NCI-H69 (cell line): Measurements from ENCODE around the gene STAB1.

Source experiments
- DNase-seq: peaks from one replicate; lab custom pipeline; 2025; lab: John Stamatoyannopoulos, UW

Gene STAB1

GRCh38 chr3:52483577-52484381 lies 11.4 kb upstream of the STAB1 start:
- DNase-seq, result no peak

GRCh38 chr3:52484680-52485461 lies 10.3 kb upstream of the STAB1 start:
- DNase-seq, result no peak

- DNase-seq, result no peak
These were observed 7.9 kb upstream of the STAB1 start for GRCh38 chr3:52487050-52487787.

DNA sequence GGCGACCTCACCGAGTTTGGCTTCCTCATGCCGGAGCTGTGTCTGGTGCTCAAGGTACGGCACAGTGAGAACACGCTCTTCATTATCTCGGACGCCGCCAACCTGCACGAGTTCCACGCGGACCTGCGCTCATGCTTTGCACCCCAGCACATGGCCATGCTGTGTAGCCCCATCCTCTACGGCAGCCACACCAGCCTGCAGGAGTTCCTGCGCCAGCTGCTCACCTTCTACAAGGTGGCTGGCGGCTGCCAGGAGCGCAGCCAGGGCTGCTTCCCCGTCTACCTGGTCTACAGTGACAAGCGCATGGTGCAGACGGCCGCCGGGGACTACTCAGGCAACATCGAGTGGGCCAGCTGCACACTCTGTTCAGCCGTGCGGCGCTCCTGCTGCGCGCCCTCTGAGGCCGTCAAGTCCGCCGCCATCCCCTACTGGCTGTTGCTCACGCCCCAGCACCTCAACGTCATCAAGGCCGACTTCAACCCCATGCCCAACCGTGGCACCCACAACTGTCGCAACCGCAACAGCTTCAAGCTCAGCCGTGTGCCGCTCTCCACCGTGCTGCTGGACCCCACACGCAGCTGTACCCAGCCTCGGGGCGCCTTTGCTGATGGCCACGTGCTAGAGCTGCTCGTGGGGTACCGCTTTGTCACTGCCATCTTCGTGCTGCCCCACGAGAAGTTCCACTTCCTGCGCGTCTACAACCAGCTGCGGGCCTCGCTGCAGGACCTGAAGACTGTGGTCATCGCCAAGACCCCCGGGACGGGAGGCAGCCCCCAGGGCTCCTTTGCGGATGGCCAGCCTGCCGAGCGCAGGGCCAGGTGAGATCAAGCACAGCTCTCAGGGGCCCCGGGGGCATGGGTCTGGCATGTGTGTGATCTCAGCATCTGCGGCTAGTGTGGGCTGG lies 7.1 kb upstream of the STAB1 start:
- DNase-seq, result no peak

- DNase-seq, result no peak
These were observed 6.4 kb upstream of the STAB1 start for GRCh38 chr3:52488746-52489145.

GRCh38 chr3:52489453-52489852 lies 5.7 kb upstream of the STAB1 start:
- no peak for DNase-seq

GRCh38 chr3:52490035-52490938 lies 4.9 kb upstream of the STAB1 start:
- no peak for DNase-seq

DNA sequence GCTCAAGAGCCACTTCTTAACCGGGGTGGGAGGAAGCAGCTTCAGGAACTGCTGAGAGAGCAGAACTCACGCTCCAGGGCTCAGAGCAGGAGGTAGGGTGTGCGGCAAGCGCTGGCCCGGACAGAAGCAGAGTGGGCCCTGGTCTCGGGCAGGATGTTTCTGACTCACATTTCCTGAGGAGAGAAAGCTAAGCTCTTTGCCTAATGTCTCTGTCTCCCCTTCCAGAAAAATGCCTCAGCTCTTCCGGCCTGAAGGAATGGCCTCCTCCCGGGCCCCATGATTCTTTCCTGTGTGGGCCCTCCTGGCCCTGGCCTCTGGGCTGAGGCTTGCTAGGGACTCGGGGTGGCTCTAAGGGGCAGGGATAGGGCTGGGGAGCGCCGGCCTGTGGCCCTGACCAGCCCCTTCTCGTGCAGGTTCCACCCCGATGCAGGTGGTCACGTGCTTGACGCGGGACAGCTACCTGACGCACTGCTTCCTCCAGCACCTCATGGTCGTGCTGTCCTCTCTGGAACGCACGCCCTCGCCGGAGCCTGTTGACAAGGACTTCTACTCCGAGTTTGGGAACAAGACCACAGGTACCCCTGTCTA lies 4.1 kb upstream of the STAB1 start:
- DNase-seq, result no peak

- DNase-seq, result no peak
These were observed 3.1 kb upstream of the STAB1 start for GRCh38 chr3:52492059-52492458.

DNA sequence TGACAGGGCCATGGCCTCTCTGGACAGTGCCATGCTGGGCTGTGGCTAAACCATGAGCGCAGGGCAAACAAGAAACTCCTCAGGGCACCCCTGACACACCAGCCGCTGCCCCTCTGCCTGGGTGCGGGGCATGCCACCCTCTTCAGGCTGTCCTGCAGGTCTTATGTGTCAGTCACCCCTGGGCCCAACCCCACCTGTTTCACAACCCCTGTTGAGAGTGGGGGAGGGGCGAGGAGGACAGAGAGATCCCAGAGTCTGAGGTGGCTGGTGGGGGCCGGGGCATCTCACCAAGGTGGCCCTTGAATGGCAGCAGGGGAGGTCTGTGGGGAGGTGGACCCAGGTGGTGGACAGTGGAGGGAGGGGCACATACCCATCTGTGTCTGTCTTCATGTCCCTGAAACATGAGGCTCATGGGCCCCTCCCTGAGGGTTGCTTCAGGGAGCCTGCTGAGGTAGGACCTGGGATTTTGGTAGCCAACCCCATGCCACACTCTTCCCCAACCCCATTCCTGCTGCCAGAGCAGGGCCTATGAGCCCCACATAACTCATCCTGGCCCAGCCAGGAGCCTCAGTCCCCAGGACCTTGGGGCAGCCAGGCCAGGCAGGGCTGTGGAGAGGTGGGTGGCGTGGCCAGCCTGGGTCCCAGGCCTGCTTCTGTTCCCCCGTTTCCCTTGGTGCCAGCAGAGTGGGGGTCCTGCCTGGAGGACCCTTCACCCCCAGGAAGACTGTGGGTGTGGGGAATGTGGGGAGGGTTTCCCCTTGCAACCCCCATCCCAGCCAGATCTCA lies 1.7 kb upstream of the STAB1 start:
- no peak for DNase-seq

DNA sequence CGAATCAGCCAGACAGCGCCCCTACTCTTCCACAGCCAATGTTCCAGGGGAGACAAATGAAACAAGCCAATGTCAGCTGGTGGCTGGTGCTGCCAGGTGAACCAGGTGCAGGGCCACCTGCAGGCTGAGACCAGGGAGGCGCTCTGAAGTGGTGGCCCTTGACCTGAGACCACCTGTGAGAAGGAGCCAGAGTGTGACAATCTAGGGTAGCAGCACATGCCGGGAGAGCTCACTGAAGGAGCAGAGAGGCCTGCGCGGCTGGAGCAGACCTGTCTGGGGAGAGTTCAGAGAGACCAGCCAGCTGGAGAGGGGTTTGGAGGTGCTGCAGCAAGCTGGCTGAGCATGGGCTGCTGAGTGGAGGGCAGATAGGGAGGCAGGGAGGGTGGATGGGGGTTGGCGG lies 693 bp upstream of the STAB1 start:
- peak; percentile 26 for DNase-seq

DNA sequence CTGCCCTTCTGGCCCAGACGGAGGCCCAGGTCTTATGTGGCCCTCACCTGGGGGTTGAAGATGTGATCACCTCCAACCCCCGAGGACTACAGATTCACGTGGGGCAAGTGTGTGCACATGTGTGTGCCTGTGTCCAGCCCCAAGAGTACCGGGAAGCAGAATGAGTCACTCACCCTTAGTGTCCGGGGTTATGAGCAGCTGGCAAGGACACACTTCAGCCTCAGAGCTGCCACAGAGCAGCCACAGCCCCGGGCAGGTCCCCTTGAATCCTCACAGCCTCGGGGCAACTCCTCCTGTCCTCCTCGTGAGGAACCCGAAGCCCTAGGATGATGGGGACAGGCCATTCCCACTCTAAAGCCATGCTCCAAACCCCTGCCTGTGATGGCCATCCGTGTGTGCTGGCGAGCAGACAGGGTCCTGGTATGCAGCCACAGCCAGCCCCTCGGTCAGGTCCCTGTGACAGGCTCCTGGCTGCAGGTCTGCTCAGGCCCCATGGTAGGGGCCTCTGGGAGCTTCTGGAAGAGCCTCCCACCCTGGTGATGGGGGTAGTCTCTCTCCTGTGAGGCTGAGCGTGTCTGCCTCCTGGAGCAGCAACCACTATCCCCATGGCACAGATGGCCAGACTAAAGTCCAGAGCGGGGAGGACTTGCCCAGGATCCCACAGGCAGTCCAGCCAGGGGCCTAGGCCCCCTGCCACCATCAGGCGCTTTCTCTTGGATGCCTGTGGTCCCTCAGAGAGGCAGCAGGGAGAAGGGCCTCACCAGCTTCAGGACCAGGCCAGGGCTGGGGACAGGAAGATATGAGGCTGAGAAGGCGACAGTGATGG lies 852 bp downstream of the STAB1 start:
- DNase-seq, result no peak

DNA sequence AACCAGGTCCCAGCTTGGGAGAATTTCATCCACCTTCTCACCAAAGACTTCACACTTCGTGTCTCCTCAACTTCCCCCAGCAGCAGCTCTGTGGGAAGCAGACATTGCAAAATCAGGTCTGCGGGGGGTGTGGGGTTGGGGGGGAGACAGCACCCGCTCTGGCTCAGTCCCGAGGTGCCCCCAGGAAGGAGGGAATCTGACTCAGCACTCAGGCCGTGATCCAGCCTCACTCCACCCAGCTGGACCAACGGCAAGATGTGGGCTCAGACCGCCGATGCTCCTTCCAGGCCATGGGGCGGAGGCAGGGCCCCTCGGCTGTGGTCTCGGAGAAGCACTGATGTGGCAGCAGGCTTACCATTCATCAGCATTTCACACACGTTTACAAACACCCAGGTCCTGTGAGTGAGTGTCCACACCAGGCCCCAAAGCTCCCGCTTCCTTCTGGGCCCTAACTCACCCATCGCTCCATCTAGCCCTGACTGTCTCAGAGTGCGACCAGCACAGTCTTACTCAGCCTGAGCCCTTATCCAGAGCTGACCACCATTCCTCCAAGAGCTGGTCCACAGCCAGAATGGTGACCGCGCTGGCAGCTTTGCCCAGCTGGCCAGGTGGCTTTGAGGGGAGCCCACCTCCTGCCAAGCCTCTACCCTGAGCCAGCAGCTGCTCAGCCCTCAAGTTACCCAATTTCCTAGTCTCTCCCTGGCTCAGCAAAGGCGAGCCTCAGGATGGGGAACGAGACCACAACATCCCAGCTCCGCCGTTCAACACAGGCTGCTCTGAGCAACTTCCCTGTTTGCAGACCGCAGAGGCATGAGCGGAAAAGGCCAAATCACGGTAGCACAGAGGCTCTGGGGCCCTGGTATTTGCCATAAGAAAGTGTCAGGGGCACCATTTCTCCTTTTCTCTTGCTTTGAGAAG lies 3.3 kb downstream of the STAB1 start:
- DNase-seq, result no peak

DNA sequence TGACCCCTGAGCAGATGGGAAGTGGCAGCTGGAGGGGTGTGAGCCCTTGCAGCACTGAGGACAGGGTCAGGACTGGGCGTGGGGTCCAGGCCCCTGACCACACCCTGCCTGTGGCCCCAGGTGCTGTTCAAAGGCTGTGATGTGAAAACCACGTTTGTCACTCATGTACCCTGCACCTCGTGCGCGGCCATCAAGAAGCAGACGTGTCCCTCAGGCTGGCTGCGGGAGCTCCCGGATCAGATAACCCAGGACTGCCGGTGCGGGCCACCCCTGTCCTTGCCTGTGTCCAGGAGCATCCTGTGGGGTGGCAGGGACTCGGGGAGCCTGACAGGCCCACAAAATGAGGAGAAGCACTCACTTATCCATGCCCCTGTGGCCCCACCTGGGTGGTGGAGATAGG lies 5.9 kb downstream of the STAB1 start:
- no peak for DNase-seq

DNA sequence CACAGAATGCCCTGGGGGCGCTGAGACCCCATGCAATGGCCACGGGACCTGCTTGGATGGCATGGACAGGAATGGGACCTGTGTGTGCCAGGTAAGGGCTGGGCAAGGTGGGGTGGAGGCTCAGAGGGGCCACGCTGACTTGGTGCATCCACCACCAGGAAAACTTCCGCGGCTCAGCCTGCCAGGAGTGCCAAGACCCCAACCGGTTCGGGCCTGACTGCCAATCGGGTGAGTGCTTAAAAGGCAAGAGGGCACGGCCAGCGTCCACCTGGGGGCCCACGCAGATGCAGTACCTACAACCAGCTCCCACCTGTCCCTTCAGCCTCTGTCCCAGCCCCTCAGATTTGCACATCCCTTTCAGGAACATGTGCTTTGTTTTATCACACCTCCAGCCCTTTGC lies 6.9 kb downstream of the STAB1 start:
- no peak for DNase-seq

GRCh38 chr3:52502808-52503350 lies 7.7 kb downstream of the STAB1 start:
- DNase-seq, result no peak

- DNase-seq, result peak; percentile 72
These were observed 8.8 kb downstream of the STAB1 start for GRCh38 chr3:52503788-52504424.
